ENCODE measurements around the gene AQP12B.

Gene AQP12B

DNA sequence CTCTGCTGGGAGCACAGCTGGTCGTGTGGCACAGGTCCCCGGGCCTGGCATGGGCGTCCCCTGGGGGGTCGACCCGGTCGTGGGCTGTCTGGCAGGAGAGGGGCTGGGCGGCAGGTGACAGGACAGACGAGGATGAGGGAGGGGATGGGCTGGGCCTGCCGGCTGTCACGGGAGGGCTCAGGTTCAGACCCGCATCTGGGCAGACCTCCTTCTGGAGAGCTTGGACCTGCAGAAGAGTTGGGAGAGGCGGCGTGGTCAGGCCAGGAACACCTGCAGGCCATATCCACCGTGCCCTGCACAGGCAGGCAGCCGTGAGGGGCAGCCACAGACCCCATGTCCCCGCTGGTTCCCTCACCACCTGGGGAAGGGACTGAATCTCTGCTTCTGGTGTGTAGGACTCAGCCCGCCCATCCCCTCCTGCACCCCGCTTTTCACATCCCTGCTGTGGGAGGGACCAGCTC is 34.5 kb upstream of the AQP12B start:
- Histone ChIP-seq H3F3A (ENCODE audit: insufficient read depth, low read length) (no peaks in the 10 kb centered on the region), H3K27me3 (replicated peaks; ENCODE audit: insufficient read depth, low read length) (peaks cover 82% of the 10 kb centered on the region), H4K20me1 (ENCODE audit: insufficient read depth, low read length) (no peaks in the 10 kb centered on the region), H3K36me3 (replicated peaks; ENCODE audit: insufficient read depth, low read length) (no peaks in the 10 kb centered on the region), H3K4me1 (ENCODE audit: low read length) (no peaks in the 10 kb centered on the region), H2AFZ (ENCODE audit: low read length) (no peak overlapping the region), H3K9ac (ENCODE audit: low read length) (no peak overlapping the region), H3K27ac (ENCODE audit: low read length) (no peak overlapping the region), H3K79me2 (ENCODE audit: low read length) (no peaks in the 10 kb centered on the region), H3K4me2 (ENCODE audit: low read depth, low read length) (no peak overlapping the region), H3K9me2 (replicated peaks; ENCODE audit: insufficient read depth, low read length) (no peaks in the 10 kb centered on the region), H3K9me3 (replicated peaks; ENCODE audit: insufficient read depth, low read length) (no peaks in the 10 kb centered on the region), H3K4me3 (ENCODE audit: low read length) (no peak overlapping the region)
- TF ChIP-seq EZH2 (optimal IDR thresholded peaks at IDR 0.05; ENCODE audit: low read depth, low read length) (no peak), EZH2phosphoT487 (IDR thresholded peaks at IDR 0.05; ENCODE audit: low read length) (no peak), CTCF (IDR thresholded peaks at IDR 0.05; ENCODE audit: low read length) (no peak)
- no peak for DNase-seq

GRCh38 chr2:240716130-240716798 is 33.6 kb upstream of the AQP12B start:
- no peaks in the 10 kb centered on the region for H3K36me3 ChIP-seq (replicated peaks; ENCODE audit: insufficient read depth, low read length)
- no peak overlapping the region for H3K27ac ChIP-seq (ENCODE audit: low read length)
- H3F3A ChIP-seq (ENCODE audit: insufficient read depth, low read length) = no peaks in the 10 kb centered on the region
- H2AFZ ChIP-seq (ENCODE audit: low read length) = no peak overlapping the region
- no peaks in the 10 kb centered on the region for H3K79me2 ChIP-seq (ENCODE audit: low read length)
- H3K27me3 ChIP-seq (replicated peaks; ENCODE audit: insufficient read depth, low read length) = peaks cover 83% of the 10 kb centered on the region
- no peak for TF ChIP-seq CTCF (IDR thresholded peaks at IDR 0.05; ENCODE audit: low read length)
- TF ChIP-seq EZH2 (optimal IDR thresholded peaks at IDR 0.05; ENCODE audit: low read depth, low read length) = no peak
- no peak for TF ChIP-seq EZH2phosphoT487 (IDR thresholded peaks at IDR 0.05; ENCODE audit: low read length)
- no peak overlapping the region for H3K4me3 ChIP-seq (ENCODE audit: low read length)
- H3K9ac ChIP-seq (ENCODE audit: low read length) = no peak overlapping the region
- H3K4me2 ChIP-seq (ENCODE audit: low read depth, low read length) = no peak overlapping the region
- H4K20me1 ChIP-seq (ENCODE audit: insufficient read depth, low read length) = no peaks in the 10 kb centered on the region
- no peaks in the 10 kb centered on the region for H3K4me1 ChIP-seq (ENCODE audit: low read length)
- no peaks in the 10 kb centered on the region for H3K9me2 ChIP-seq (replicated peaks; ENCODE audit: insufficient read depth, low read length)
- no peaks in the 10 kb centered on the region for H3K9me3 ChIP-seq (replicated peaks; ENCODE audit: insufficient read depth, low read length)
- no peak for DNase-seq

GRCh38 chr2:240714747-240715725 is 32.4 kb upstream of the AQP12B start:
- no peaks in the 10 kb centered on the region for H3K9me3 ChIP-seq (replicated peaks; ENCODE audit: insufficient read depth, low read length)
- DNase-seq = no peak
- H3K4me1 ChIP-seq (ENCODE audit: low read length) = no peaks in the 10 kb centered on the region
- no peak overlapping the region for H3K4me2 ChIP-seq (ENCODE audit: low read depth, low read length)
- H3K9me2 ChIP-seq (replicated peaks; ENCODE audit: insufficient read depth, low read length) = no peaks in the 10 kb centered on the region
- no peak overlapping the region for H3K27ac ChIP-seq (ENCODE audit: low read length)
- no peak for TF ChIP-seq EZH2 (optimal IDR thresholded peaks at IDR 0.05; ENCODE audit: low read depth, low read length)
- no peak for TF ChIP-seq CTCF (IDR thresholded peaks at IDR 0.05; ENCODE audit: low read length)
- TF ChIP-seq EZH2phosphoT487 (IDR thresholded peaks at IDR 0.05; ENCODE audit: low read length) = no peak
- H2AFZ ChIP-seq (ENCODE audit: low read length) = no peak overlapping the region
- H3F3A ChIP-seq (ENCODE audit: insufficient read depth, low read length) = no peaks in the 10 kb centered on the region
- H3K79me2 ChIP-seq (ENCODE audit: low read length) = no peaks in the 10 kb centered on the region
- no peaks in the 10 kb centered on the region for H4K20me1 ChIP-seq (ENCODE audit: insufficient read depth, low read length)
- H3K9ac ChIP-seq (ENCODE audit: low read length) = no peak overlapping the region
- no peak overlapping the region for H3K4me3 ChIP-seq (ENCODE audit: low read length)
- H3K27me3 ChIP-seq (replicated peaks; ENCODE audit: insufficient read depth, low read length) = peaks cover 83% of the 10 kb centered on the region
- H3K36me3 ChIP-seq (replicated peaks; ENCODE audit: insufficient read depth, low read length) = no peaks in the 10 kb centered on the region

All from MM.1S (cell line).